H1 (cell line): ENCODE measurements around the gene NUBPL. TPM values are rescaled to one million over a fixed set of nuclear protein-coding genes. Genes with fewer than 3 reads are reported as not detected.

ENCODE experiments used
- CTCF ChIA-PET: fragments of 300-600 bp; sonication (Branson Sonifier 250); formaldehyde crosslinking; loops from one replicate; lab custom pipeline; 2021; ENCODE audit not compliant: partially characterized antibody; lab: Charles Lee
- POLR2A ChIA-PET: fragments of 300-600 bp; sonication (Branson Sonifier 250); formaldehyde crosslinking; loops from one replicate; lab custom pipeline; 2021; ENCODE audit warnings: inconsistent platforms; ENCODE audit not compliant: partially characterized antibody; lab: Charles Lee
- DNase-seq, 2 experiments: peaks; one replicate each; pipeline versions ENCODE4 v3.0.0 to v3.0.0-alpha.2; 2010 to 2022; ENCODE audit warnings: low spot score in 2 of 2, low read depth in 1 of 2, mixed read lengths in 1 of 2
- FAIRE-seq: peaks from 2 replicates; lab custom pipeline; 2011; peaks lifted over from hg19 to GRCh38; lab: Jason Lieb, UNC
- H2AFZ ChIP-seq: 2 replicates; pipeline ENCODE4 v1.8.1; 2012; ENCODE audit warnings: low read length, inconsistent platforms
- H2AK5ac ChIP-seq: 2 replicates; pipeline ENCODE4 v1.6.1; 2013; ENCODE audit warnings: low read depth, low read length
- H2BK120ac ChIP-seq: replicated peaks from 2 replicates; pipeline ENCODE3; 2013; ENCODE audit warnings: low read depth, low read length, inconsistent platforms
- H2BK12ac ChIP-seq: 2 replicates; pipeline ENCODE4 v1.6.1; 2013; ENCODE audit warnings: low read depth, low read length
- H2BK15ac ChIP-seq: 2 replicates; pipeline ENCODE4 v1.6.1; 2013; ENCODE audit warnings: low read length
- H2BK20ac ChIP-seq: 2 replicates; pipeline ENCODE4 v1.6.1; 2013; ENCODE audit warnings: low read length
- H2BK5ac ChIP-seq: 2 replicates; pipeline ENCODE4 v1.6.1; 2013; ENCODE audit warnings: low read depth, low read length
- H3K14ac ChIP-seq: 2 replicates; pipeline ENCODE4 v1.6.1; 2013; ENCODE audit warnings: inconsistent platforms; ENCODE audit not compliant: insufficient read length
- H3K18ac ChIP-seq: 2 replicates; pipeline ENCODE4 v1.6.1; 2013; ENCODE audit warnings: low read length; ENCODE audit errors: extremely low read depth
- H3K23ac ChIP-seq: 2 replicates; pipeline ENCODE4 v1.6.1; 2013; ENCODE audit warnings: inconsistent platforms; ENCODE audit not compliant: insufficient read length
- H3K23me2 ChIP-seq: 2 replicates; pipeline ENCODE4 v1.6.1; 2013; ENCODE audit warnings: low read depth, low read length
- H3K27ac ChIP-seq: 2 replicates; pipeline ENCODE4 v1.6.1; 2011; ENCODE audit warnings: low read depth, low read length, inconsistent platforms
- H3K27me3 ChIP-seq, 4 experiments: replicated peaks in 1 of 4; 1 replicate in 1 of 4; 2 replicates in 3 of 4; pipeline versions ENCODE4 v1.6.1 to v1.8.1; 2011 to 2013; ENCODE audit warnings: low read length in 3 of 4, mild to moderate bottlenecking in 3 of 4, inconsistent platforms in 2 of 4, mixed read lengths in 2 of 4, moderate library complexity in 1 of 4; ENCODE audit not compliant: control insufficient read depth in 3 of 4, insufficient read depth in 3 of 4; ENCODE audit errors: extremely low read depth in 1 of 4
- H3K36me3 ChIP-seq, 4 experiments: 2 replicates each; pipeline versions ENCODE4 v1.6.1 to v1.8.1; 2011 to 2013; ENCODE audit warnings: mild to moderate bottlenecking in 4 of 4, low read length in 3 of 4, moderate library complexity in 2 of 4, control low read depth in 1 of 4, inconsistent platforms in 1 of 4; ENCODE audit not compliant: insufficient read depth in 4 of 4, control insufficient read depth in 2 of 4
- H3K4ac ChIP-seq: replicated peaks from 2 replicates; pipeline ENCODE3; 2013; ENCODE audit warnings: low read length, low read depth, mixed read lengths, inconsistent platforms; ENCODE audit not compliant: insufficient read length
- H3K4me1 ChIP-seq, 4 experiments: replicated peaks in 1 of 4; 1 replicate in 1 of 4; 2 replicates in 3 of 4; pipeline versions ENCODE4 v1.6.1 to v1.8.1; 2011 to 2013; ENCODE audit warnings: low read length in 3 of 4, inconsistent platforms in 2 of 4, mixed read lengths in 1 of 4; ENCODE audit not compliant: insufficient read depth in 4 of 4, control insufficient read depth in 3 of 4
- H3K4me2 ChIP-seq, 2 experiments: 2 replicates each; pipeline versions ENCODE4 v1.6.1 to v1.8.1; 2011 to 2013; ENCODE audit warnings: low read depth in 2 of 2, low read length in 2 of 2, control low read depth in 1 of 2, inconsistent platforms in 1 of 2, mild to moderate bottlenecking in 1 of 2; ENCODE audit not compliant: insufficient read depth in 1 of 2
- H3K4me3 ChIP-seq, 4 experiments: fragments of 200-600, 300-600 bp in 1 of 4; sonication (generic), shearing (Covaris generic), sonication (Bioruptor Twin) in 1 of 4; 2 replicates each; pipeline versions ENCODE4 v1.5.1 to v1.8.1; 2011 to 2016; ENCODE audit warnings: low read length in 4 of 4, low read depth in 3 of 4, control low read depth in 2 of 4, inconsistent platforms in 2 of 4, mild to moderate bottlenecking in 2 of 4, mixed read lengths in 1 of 4, moderate library complexity in 1 of 4; ENCODE audit not compliant: insufficient read depth in 2 of 4; ENCODE audit errors: extremely low read depth in 1 of 4
- H3K56ac ChIP-seq: replicated peaks from 2 replicates; pipeline ENCODE3; 2013; ENCODE audit warnings: low read depth, mild to moderate bottlenecking, mixed read lengths, low read length, inconsistent platforms; ENCODE audit not compliant: insufficient read length
- H3K79me1 ChIP-seq: 2 replicates; pipeline ENCODE4 v1.6.1; 2013; ENCODE audit warnings: low read depth, low read length, control low read depth
- H3K79me2 ChIP-seq, 2 experiments: 2 replicates each; pipeline versions ENCODE4 v1.6.1 to v1.8.1; 2012 to 2013; ENCODE audit warnings: low read length in 2 of 2, mild to moderate bottlenecking in 2 of 2, inconsistent platforms in 1 of 2; ENCODE audit not compliant: insufficient read depth in 2 of 2, control insufficient read depth in 1 of 2
- H3K9ac ChIP-seq, 4 experiments: replicated peaks in 1 of 4; 1 replicate in 1 of 4; 2 replicates in 3 of 4; pipeline versions ENCODE4 v1.6.1 to v1.8.1; 2011 to 2013; ENCODE audit warnings: low read depth in 3 of 4, low read length in 3 of 4, control low read depth in 2 of 4, mild to moderate bottlenecking in 2 of 4, moderate library complexity in 2 of 4, inconsistent platforms in 1 of 4; ENCODE audit errors: extremely low read depth in 1 of 4
- H3K9me3 ChIP-seq, 2 experiments: 2 replicates each; pipeline versions ENCODE4 v1.6.1 to v1.8.1; 2012 to 2013; ENCODE audit warnings: mild to moderate bottlenecking in 2 of 2, moderate library complexity in 2 of 2, control low read depth in 1 of 2, inconsistent platforms in 1 of 2, low read depth in 1 of 2, low read length in 1 of 2, mixed read lengths in 1 of 2; ENCODE audit not compliant: insufficient read depth in 2 of 2
- H4K20me1 ChIP-seq, 2 experiments: replicated peaks in 1 of 2; 2 replicates each; pipeline versions ENCODE3 to v1.8.1; 2011 to 2013; ENCODE audit warnings: inconsistent platforms in 2 of 2, low read length in 2 of 2, mild to moderate bottlenecking in 1 of 2; ENCODE audit not compliant: insufficient read depth in 2 of 2, control insufficient read depth in 1 of 2
- H4K5ac ChIP-seq: 2 replicates; pipeline ENCODE4 v1.6.1; 2013; ENCODE audit warnings: low read length, low read depth, mixed read lengths, inconsistent platforms; ENCODE audit not compliant: insufficient read length
- H4K8ac ChIP-seq: 2 replicates; pipeline ENCODE4 v1.8.0; 2013; ENCODE audit warnings: mild to moderate bottlenecking, moderate library complexity, low read length, inconsistent platforms; ENCODE audit not compliant: insufficient read depth; ENCODE audit errors: extremely low read depth
- H4K91ac ChIP-seq: replicated peaks from 2 replicates; pipeline ENCODE3; 2013; ENCODE audit warnings: low read length, mixed read lengths, inconsistent platforms; ENCODE audit not compliant: insufficient read length
- BACH1 ChIP-seq: IDR thresholded peaks from 2 replicates; pipeline ENCODE4 v1.6.1; 2012; ENCODE audit warnings: low read length, improper control_type of control experiment
- BCL11A ChIP-seq, 2 experiments: IDR thresholded peaks; one replicate each; pipeline ENCODE4 v1.6.1; 2011; ENCODE audit warnings: low read depth in 2 of 2, low read length in 2 of 2, mild to moderate bottlenecking in 2 of 2
- BRCA1 ChIP-seq: IDR thresholded peaks from 2 replicates; pipeline ENCODE4 v1.6.1; 2012; ENCODE audit warnings: low read depth, low read length, improper control_type of control experiment
- FOSL1 ChIP-seq: IDR thresholded peaks from 2 replicates; pipeline ENCODE4 v1.6.1; 2011; ENCODE audit warnings: mild to moderate bottlenecking, low read depth, low read length, moderate library complexity; ENCODE audit not compliant: insufficient read depth
- GTF2F1 ChIP-seq: IDR thresholded peaks from 2 replicates; pipeline ENCODE4 v1.6.1; 2012; ENCODE audit warnings: low read depth, low read length, improper control_type of control experiment, borderline replicate concordance
- RBBP5 ChIP-seq: IDR thresholded peaks from 2 replicates; pipeline ENCODE4 v1.7.1; 2012; ENCODE audit warnings: low read depth, mild to moderate bottlenecking, inconsistent platforms, low read length, moderate library complexity, borderline replicate concordance
- SP1 ChIP-seq: IDR thresholded peaks from 2 replicates; pipeline ENCODE4 v1.6.1; 2011; ENCODE audit warnings: low read depth, low read length
- SP4 ChIP-seq: IDR thresholded peaks from 2 replicates; pipeline ENCODE4 v1.6.1; 2012; ENCODE audit warnings: low read length, inconsistent platforms
- USF2 ChIP-seq: IDR thresholded peaks from 2 replicates; pipeline ENCODE4 v1.6.1; 2011; ENCODE audit warnings: low read length, improper control_type of control experiment
- YY1 ChIP-seq: IDR thresholded peaks from 2 replicates; pipeline ENCODE4 v1.6.1; 2011; ENCODE audit warnings: low read depth, mild to moderate bottlenecking, low read length
- ZNF274 ChIP-seq: IDR thresholded peaks from 2 replicates; pipeline ENCODE4 v1.7.0; 2012; ENCODE audit warnings: low read length, borderline replicate concordance; ENCODE audit errors: extremely low read depth
- WGBS, 2 experiments: shearing (Covaris generic) in 1 of 2; methylation state at CpG; one replicate each; pipeline versions ENCODE4 v1.1.6 to v1.1.7; 2013 to 2015; ENCODE audit warnings: low lambda C conversion rate in 2 of 2, mixed read lengths in 2 of 2, inconsistent platforms in 1 of 2, low coverage in 1 of 2, missing lambda C conversion rate in 1 of 2; ENCODE audit not compliant: insufficient replicate concordance in 2 of 2, insufficient coverage in 1 of 2, insufficient read length in 1 of 2; ENCODE audit errors: extremely low coverage in 1 of 2, missing lambda C conversion rate in 1 of 2; 5-methylcytosine and 5-hydroxymethylcytosine counted together
- polyA plus RNA-seq, 7 experiments: library from polyadenylated mRNA; depleted of rRNA in 3 of 7; stranded (reverse) in 5 of 7; unstranded in 2 of 7; fragments of >200 nt in 5 of 7; fragments of 200-250 nt in 2 of 7; gene quantifications; 1 replicate in 5 of 7; 2 replicates in 1 of 7; 4 replicates in 1 of 7; pipeline versions ENCODE4 v1.2.1 to v1.2.3, GENCODE V29; 2011 to 2013; ENCODE audit warnings: missing spikeins in 2 of 7, mixed read lengths in 2 of 7
- total RNA-seq: library from RNA; stranded (reverse); fragmentation: NEBNext Ultra II Directional; extraction: Animal tissue kit (Norgen Biotek cat#: 25700); gene quantifications from 2 replicates; pipeline ENCODE4 v1.2.1, GENCODE V29; 2021

The NUBPL gene
- total and polyA plus RNA-seq, 2 of the 8 experiments (the other 6 are each of a cell fraction or from before 2014, with no cell fraction given): 1.6 to 6.8 TPM

- Histone ChIP-seq H3K79me1 (no peaks in the 10 kb centered on the region), H2BK12ac (no peak overlapping the region), H4K5ac (no peak overlapping the region), H4K20me1 (no peaks in the 10 kb centered on the region), H3K14ac (no peak overlapping the region), H3K27me3 (no peaks in the 10 kb centered on the region), H3K56ac (no peak overlapping the region), H2BK15ac (no peak overlapping the region), H3K18ac (no peak overlapping the region), H2AK5ac (no peak overlapping the region), H3K79me2 (no peaks in the 10 kb centered on the region), H4K91ac (no peak overlapping the region), H4K8ac (no peak overlapping the region), H3K4me3 (no peak overlapping the region), H3K36me3 (no peaks in the 10 kb centered on the region), H2AFZ (no peak overlapping the region), H3K4me1 (peaks cover 2 to 6% (median 4%) of the 10 kb centered on the region in 4 experiments; a peak in 5 of 7 replicates), H3K9ac (no peak overlapping the region), H3K23me2 (peaks cover 3% of the 10 kb centered on the region; the same call in 1 of the 2 replicates), H2BK5ac (no peak overlapping the region), H3K4ac (no peak overlapping the region), H2BK120ac (no peak overlapping the region), H3K23ac (no peak overlapping the region), H3K27ac (no peak overlapping the region), H3K4me2 (no peak overlapping the region), H2BK20ac (no peak overlapping the region), H3K9me3 (no peaks in the 10 kb centered on the region)
- WGBS, 2 experiments: 80% methylated on average over 2 of the region's 2 CpGs; no CpG with 5 or more reads in 1 of the 2 experiments
- POLR2A ChIA-PET: no interaction called here
- no peak for TF ChIP-seq GTF2F1
- TF ChIP-seq YY1: no peak
- TF ChIP-seq SP4: no peak
- TF ChIP-seq BRCA1: no peak
- TF ChIP-seq SP1: no peak
- TF ChIP-seq ZNF274: no peak
- TF ChIP-seq RBBP5: no peak
- no peak for TF ChIP-seq USF2
- no peak for TF ChIP-seq FOSL1
- TF ChIP-seq BACH1: no peak
- TF ChIP-seq BCL11A (IDR thresholded peaks at IDR 0.05; ENCODE audit: low read depth in 2 of 2, low read length in 2 of 2): no peak
- CTCF ChIA-PET: no interaction called here
- DNase-seq (no peak), FAIRE-seq (no peak)
Observed at GRCh38 chr14:31889297-31889696, 328.1 kb downstream of the NUBPL start.
